Mammary epithelial cell (primary cell): Measurements from ENCODE around the gene IPO4.

Source experiments
- EZH2 ChIP-seq: IDR thresholded peaks from 2 replicates; pipeline ENCODE4 v1.6.1; 2012; ENCODE audit warnings: low read length, inconsistent platforms, borderline replicate concordance
- TF ChIP-seq, protein P1 (sequence below), 2 donors: IDR thresholded peaks in 1 of 2; conservative IDR thresholded peaks in 1 of 2; 2 replicates each; pipeline ENCODE4 v1.5.1; 2011 to 2012; ENCODE audit warnings: inconsistent platforms in 2 of 2, low read length in 2 of 2, mild to moderate bottlenecking in 2 of 2, control low read depth in 1 of 2, low read depth in 1 of 2; ENCODE audit not compliant: insufficient read depth in 1 of 2; ENCODE audit errors: extremely low read depth in 1 of 2

DNA sequence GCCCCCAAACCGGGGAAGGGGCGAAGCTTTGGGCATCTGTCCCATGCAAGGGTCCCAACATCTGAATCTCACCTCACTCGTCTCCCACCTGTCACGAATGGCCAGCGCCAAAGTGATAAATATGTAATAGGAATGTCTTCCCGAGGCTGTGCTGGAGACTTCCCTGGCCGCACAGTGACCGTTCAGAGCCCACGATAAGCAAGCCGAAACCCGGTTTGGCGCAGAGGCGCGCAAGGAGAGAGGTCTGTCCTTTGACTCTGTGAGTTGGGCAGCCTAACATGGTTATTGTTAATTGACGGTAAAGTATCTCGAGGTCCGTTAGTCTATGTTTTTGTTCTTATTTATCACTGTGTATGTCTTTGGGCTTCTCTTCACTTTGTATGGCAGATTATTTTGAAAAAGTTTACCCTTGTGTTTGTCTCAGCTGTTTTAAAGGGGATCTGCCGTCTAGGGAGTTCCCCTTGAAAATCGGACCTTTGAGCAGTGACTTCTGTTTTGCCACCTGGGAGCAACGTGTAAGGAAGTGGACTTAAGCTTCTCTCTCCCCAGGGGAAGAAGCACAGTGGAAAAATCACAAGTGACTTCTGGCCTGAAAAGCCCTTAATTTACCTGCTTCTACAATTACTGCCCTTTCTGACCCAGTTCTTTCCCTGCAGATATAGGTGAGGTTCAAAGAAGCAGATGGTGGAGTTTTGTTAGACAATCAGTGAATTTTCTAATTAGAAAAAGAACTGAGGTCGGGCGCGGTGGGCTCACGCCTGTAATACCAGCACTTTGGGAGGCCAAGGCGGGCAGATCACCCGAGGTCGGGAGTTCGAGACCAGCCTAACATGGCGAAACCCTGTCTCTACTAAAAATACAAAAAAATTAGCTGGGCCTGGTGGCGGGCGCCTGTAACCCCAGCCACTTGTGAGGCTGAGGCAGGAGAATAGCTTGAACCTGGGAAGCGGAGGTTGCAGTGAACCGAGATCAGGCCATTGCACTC, 7.7 kb upstream of the IPO4 start:
- TF ChIP-seq, protein P1, sequence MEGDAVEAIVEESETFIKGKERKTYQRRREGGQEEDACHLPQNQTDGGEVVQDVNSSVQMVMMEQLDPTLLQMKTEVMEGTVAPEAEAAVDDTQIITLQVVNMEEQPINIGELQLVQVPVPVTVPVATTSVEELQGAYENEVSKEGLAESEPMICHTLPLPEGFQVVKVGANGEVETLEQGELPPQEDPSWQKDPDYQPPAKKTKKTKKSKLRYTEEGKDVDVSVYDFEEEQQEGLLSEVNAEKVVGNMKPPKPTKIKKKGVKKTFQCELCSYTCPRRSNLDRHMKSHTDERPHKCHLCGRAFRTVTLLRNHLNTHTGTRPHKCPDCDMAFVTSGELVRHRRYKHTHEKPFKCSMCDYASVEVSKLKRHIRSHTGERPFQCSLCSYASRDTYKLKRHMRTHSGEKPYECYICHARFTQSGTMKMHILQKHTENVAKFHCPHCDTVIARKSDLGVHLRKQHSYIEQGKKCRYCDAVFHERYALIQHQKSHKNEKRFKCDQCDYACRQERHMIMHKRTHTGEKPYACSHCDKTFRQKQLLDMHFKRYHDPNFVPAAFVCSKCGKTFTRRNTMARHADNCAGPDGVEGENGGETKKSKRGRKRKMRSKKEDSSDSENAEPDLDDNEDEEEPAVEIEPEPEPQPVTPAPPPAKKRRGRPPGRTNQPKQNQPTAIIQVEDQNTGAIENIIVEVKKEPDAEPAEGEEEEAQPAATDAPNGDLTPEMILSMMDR (conservative IDR thresholded peaks at IDR 0.05 in 1 of 2, IDR thresholded peaks at IDR 0.05 in 1 of 2; ENCODE audit: extremely low read depth in 1 of 2, insufficient read depth in 1 of 2, low read depth in 1 of 2, low read length in 2 of 2): no peak
- TF ChIP-seq EZH2: no peak
